ENCODE results near the gene PLCB3.

Gene PLCB3

GRCh38 chr11:64251016-64251752 is at the start of gene PLCB3:
Gene PLCB3 (plus strand): TSS chr11:64251530. CDS start chr11:64251650, 120 bp downstream.
- DNase-seq, result no peak

GRCh38 chr11:64201543-64201942 is 49.8 kb upstream of the PLCB3 start:
- DNase-seq, result no peak

GRCh38 chr11:64202992-64203391 is 48.3 kb upstream of the PLCB3 start:
- no peak for DNase-seq

- DNase-seq, result no peak
Observed at GRCh38 chr11:64203421-64204079, 47.8 kb upstream of the PLCB3 start.

GRCh38 chr11:64204080-64204440 is 47.3 kb upstream of the PLCB3 start:
- no peak for DNase-seq

GRCh38 chr11:64204464-64204989 is 46.8 kb upstream of the PLCB3 start:
- DNase-seq, result peak; percentile 40

- DNase-seq, result no peak
Observed at GRCh38 chr11:64206457-64207255, 44.7 kb upstream of the PLCB3 start, which contains the start of gene FERMT3. Gene FERMT3 (plus strand): TSS chr11:64206721. CDS start chr11:64207365, 644 bp downstream.

GRCh38 chr11:64207256-64208085 is 43.9 kb upstream of the PLCB3 start:
- DNase-seq, result no peak

- DNase-seq, result no peak
Observed at GRCh38 chr11:64208086-64208795, 43.1 kb upstream of the PLCB3 start.

- DNase-seq, result no peak
Observed at GRCh38 chr11:64208796-64209562, 42.4 kb upstream of the PLCB3 start.

GRCh38 chr11:64209563-64209843 is 41.8 kb upstream of the PLCB3 start:
- DNase-seq, result no peak

GRCh38 chr11:64210301-64211020 is 40.9 kb upstream of the PLCB3 start:
- no peak for DNase-seq

GRCh38 chr11:64211181-64211872 is 40.0 kb upstream of the PLCB3 start:
- DNase-seq, result no peak

- DNase-seq, result no peak
Observed at GRCh38 chr11:64216879-64217278, 34.5 kb upstream of the PLCB3 start.

GRCh38 chr11:64218628-64219353 is 32.5 kb upstream of the PLCB3 start:
- no peak for DNase-seq

- no peak for DNase-seq
Observed at GRCh38 chr11:64219354-64219684, 32.0 kb upstream of the PLCB3 start.

GRCh38 chr11:64219755-64220154 is 31.6 kb upstream of the PLCB3 start:
- DNase-seq, result no peak

GRCh38 chr11:64220271-64220670 is 31.1 kb upstream of the PLCB3 start:
- DNase-seq, result no peak

- DNase-seq, result no peak
Observed at GRCh38 chr11:64220798-64221197, 30.5 kb upstream of the PLCB3 start.

Data from NCI-H748 treated with DMSO at 0.1 percent for 48 hours (cell line).